Keratinocyte (primary cell): ENCODE results near the gene SLC19A1.
"Not testable (repeated sequence)": the region's sequence is repeated elsewhere in the genome, so short reads cannot be mapped to it uniquely, and the experiment has no call there.

Experiments
- CTCF ChIP-seq, 3 experiments: IDR thresholded peaks in 1 of 3; conservative IDR thresholded peaks in 1 of 3; optimal IDR thresholded peaks in 1 of 3; 2 replicates in 2 of 3; 3 replicates in 1 of 3; pipeline versions ENCODE3 to v1.5.1; 2011; ENCODE audit warnings: low read length in 3 of 3, mild to moderate bottlenecking in 3 of 3, moderate library complexity in 2 of 3, control low read depth in 1 of 3, inconsistent platforms in 1 of 3; ENCODE audit not compliant: insufficient read depth in 2 of 3; ENCODE audit errors: extremely low read depth in 1 of 3
- EZH2 ChIP-seq: IDR thresholded peaks from one replicate; pipeline ENCODE4 v1.6.1; 2012; ENCODE audit warnings: inconsistent platforms, mild to moderate bottlenecking, low read length, moderate library complexity

GRCh38 chr21:45564137-45564536 lies 21.9 kb upstream of the SLC19A1 start:
- not testable (repeated sequence) for TF ChIP-seq EZH2; CTCF (optimal IDR thresholded peaks at IDR 0.05 in 1 of 3, IDR thresholded peaks at IDR 0.05 in 1 of 3, conservative IDR thresholded peaks at IDR 0.05 in 1 of 3; ENCODE audit: extremely low read depth in 1 of 3, insufficient read depth in 2 of 3, low read length in 3 of 3)
